Effector memory CD4-positive, alpha-beta T cell (primary cell): Measurements from ENCODE around the gene ZNF219.
A peak's percentile ranks its signal among the peaks of the same experiment; 100 is the strongest.

ENCODE experiments used
- DNase-seq, 3 donors: peaks; one replicate each; pipeline ENCODE4 v3.0.0-alpha.2; 2020
- H3K27ac ChIP-seq: 2 replicates; pipeline ENCODE4 v1.7.0; 2013; ENCODE audit warnings: mild to moderate bottlenecking, low read length, moderate library complexity; ENCODE audit not compliant: insufficient read depth, poor library complexity, severe bottlenecking
- H3K27me3 ChIP-seq: replicated peaks from 2 replicates; pipeline ENCODE4 v1.7.0; 2013; ENCODE audit warnings: mild to moderate bottlenecking, low read length; ENCODE audit not compliant: insufficient read depth, control insufficient read depth, poor library complexity, severe bottlenecking
- H3K36me3 ChIP-seq: 2 replicates; pipeline ENCODE4 v1.7.0; 2013; ENCODE audit warnings: mild to moderate bottlenecking, low read length, moderate library complexity; ENCODE audit not compliant: control insufficient read depth, insufficient read depth
- H3K4me1 ChIP-seq: 2 replicates; pipeline ENCODE4 v1.7.0; 2013; ENCODE audit warnings: low read length, mild to moderate bottlenecking; ENCODE audit not compliant: control insufficient read depth, insufficient read depth, poor library complexity, severe bottlenecking
- H3K4me3 ChIP-seq: 2 replicates; pipeline ENCODE4 v1.7.0; 2013; ENCODE audit warnings: low read length, low read depth, mild to moderate bottlenecking; ENCODE audit not compliant: insufficient read depth, poor library complexity, severe bottlenecking
- H3K9me3 ChIP-seq: 2 replicates; pipeline ENCODE4 v1.7.0; 2013; ENCODE audit warnings: mild to moderate bottlenecking, low read length, moderate library complexity; ENCODE audit not compliant: control insufficient read depth

Gene ZNF219

DNA sequence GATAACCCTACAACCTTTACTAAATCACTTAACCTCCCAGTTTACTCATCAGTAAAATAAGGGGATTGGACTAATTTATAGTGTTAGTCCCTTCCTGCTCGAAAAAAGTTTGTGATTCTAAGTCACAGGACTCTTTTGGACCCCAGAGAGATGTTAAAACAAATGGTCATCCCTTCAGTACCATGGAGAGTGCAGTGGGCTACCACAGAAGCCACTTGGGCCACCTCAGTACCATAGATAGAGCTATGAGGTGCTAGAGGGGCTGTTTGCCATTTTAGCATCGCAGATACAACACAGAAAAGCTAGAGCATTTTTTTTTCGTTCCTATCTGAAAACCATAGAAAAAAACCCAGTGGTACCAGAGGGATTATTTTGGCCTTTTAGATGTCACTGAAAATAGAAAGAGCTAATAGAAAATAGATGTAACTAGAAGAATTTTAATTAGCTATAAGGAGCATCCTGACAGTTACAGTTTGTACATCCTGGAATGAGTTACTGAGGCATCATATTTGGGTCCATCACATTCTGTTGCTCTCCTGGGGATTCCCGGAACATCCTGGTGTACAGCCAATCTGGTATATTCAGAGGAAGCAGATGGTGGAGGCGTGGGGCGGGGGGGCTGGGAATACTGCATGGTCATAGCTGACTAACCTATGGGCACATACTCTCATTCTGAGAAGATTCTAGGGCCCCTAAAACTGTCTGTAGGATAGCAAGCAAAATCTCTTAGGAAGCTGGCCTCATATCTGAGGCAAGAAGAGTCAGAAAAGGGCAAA lies 2.8 kb downstream of the ZNF219 start:
- H3K4me3 ChIP-seq: no peak overlapping the region
- peaks cover 15% of the 10 kb centered on the region for H3K4me1 ChIP-seq
- H3K9me3 ChIP-seq: no peaks in the 10 kb centered on the region
- no peak overlapping the region for H3K27ac ChIP-seq
- H3K36me3 ChIP-seq: no peaks in the 10 kb centered on the region
- DNase-seq: no peak
- H3K27me3 ChIP-seq: no peaks in the 10 kb centered on the region

DNA sequence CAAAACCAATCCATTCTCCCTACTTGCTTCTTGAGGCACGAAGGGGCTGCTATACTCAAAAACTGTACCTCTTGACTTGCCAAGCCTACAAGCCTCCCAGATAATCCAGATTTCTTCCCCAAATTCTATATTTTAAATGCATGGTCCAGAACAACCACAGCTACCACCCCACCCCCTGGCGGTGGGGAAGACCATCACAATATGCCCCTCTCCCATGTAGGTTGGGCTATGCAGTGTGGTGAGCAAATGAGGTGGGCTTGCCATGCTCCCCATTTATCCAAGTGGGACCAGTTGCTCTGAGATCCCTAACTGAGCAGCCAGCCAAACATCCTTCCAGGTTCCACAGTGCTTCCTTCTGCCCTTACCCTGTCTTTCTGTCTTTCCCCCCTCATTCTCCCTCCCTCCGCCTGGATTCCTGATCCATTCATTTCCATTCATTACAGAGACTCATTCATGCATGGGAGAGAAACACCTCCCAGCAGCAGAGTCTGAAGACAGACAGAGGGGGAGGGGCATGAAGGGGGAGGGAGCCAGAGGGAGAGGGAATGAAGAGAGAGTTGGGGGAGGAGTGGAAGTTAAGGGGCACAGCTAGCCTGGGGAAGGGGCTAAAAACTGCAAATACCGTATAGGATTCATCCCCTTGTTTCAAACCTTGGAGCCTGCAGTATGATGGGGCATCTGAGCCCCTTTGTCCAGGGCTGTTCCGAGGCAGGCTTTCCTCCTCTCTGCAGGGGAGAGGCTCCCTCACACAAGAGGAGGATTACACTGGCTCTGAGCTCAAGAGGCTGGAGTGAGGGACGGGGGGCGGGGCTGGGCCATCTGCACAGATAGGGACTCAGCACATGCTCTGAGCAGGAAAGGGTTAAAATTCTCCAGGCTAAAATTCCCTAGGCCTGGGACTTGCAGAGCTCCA lies 4.4 kb downstream of the ZNF219 start:
- DNase-seq: no peak

DNA sequence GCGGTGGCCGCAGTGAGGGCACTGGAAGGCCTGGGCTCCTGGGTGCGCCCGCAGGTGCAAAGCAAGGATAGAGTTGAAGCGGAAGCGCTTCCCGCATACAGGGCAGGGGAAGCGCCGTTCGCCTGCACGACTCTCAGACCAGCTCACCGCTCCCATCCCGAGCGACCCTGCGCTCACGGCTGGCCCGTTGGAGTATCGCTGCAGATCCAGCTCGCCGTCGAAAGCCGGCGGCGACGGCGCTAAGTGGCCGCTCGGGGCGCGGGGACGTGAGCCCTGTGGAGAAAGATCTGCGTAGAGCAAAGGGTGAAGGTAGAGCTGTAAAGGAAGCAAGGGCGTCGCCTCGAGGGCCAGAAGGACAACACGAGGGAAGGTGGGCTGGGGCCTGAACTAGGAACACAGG lies 5.4 kb downstream of the ZNF219 start:
- no peaks in the 10 kb centered on the region for H3K9me3 ChIP-seq
- H3K27ac ChIP-seq: no peak overlapping the region
- H3K36me3 ChIP-seq: no peaks in the 10 kb centered on the region
- no peak overlapping the region for H3K4me3 ChIP-seq
- DNase-seq: no peak
- H3K4me1 ChIP-seq: peaks cover 10% of the 10 kb centered on the region
- H3K27me3 ChIP-seq: no peaks in the 10 kb centered on the region

More for the DNA sequence above, 4.4 kb downstream of the ZNF219 start:
- Histone ChIP-seq H3K36me3 (no peaks in the 10 kb centered on the region), H3K27me3 (no peaks in the 10 kb centered on the region), H3K4me1 (peaks cover 12% of the 10 kb centered on the region), H3K9me3 (no peaks in the 10 kb centered on the region), H3K27ac (no peak overlapping the region), H3K4me3 (no peak overlapping the region)

DNA sequence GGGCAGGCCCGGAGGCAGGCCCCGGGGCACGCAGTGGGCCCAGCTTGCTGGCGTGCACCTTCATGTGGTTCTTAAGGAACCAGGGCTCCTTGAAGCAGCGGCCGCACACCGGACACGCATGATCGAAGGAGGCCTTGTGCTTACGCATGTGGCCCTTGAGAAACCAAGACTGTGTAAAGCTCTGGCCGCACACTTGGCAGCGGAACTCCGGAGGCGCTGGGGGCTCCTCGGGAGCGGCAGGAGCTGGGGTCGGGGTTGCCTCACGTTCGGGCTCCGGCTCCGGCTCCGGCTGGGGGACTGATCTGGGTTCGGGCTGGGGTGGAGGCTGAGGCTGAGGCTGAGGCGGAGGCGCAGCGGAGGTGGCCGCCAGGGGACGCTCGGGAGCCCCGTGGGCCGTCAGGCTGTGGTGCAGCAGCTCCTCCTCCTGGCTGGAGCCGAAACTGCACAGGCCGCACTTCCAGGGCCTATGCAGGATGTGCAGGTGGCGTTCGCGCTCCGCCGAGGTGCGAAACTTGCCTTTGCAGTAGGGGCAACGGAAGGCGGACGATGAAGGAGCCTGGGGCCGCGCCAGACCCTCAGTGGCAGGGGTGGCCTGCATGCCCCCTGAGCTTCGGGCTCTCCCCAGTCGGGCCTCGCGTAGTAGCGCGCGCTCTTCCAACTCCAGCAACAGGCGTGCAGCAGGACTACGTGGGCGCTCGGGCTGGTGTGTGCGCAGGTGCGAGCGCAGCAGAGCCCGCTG lies 6.0 kb downstream of the ZNF219 start:
- no peaks in the 10 kb centered on the region for H3K27me3 ChIP-seq
- DNase-seq: peak; percentile 75 to 84 (median 83)
- H3K4me1 ChIP-seq: peaks cover 11% of the 10 kb centered on the region
- H3K36me3 ChIP-seq: no peaks in the 10 kb centered on the region
- no peak overlapping the region for H3K4me3 ChIP-seq
- H3K9me3 ChIP-seq: no peaks in the 10 kb centered on the region
- H3K27ac ChIP-seq: no peak overlapping the region

DNA sequence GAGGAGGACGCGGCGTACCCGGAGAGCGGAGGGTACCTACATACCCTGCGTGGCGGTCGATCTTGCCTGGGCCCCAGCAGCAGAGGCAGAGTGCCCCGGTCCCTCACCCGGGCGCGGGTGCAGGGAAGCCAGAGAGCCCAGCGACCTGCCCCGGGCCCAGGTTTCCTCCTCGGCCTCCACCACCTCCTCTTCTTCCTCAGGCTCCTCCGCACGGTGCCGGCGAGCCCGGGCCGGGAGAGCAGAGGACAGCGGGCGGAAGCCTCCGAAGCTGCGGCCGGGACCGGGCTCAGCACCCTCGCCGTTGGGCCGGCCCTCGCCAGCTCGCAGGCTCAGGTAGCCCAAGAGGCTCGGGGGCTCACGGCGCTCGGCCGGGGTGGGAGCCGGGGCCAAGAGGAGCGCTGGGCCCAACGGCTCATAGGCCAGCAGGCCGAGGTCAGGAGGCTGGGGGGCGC lies 6.6 kb downstream of the ZNF219 start:
- Histone ChIP-seq H3K36me3 (no peaks in the 10 kb centered on the region), H3K4me3 (no peak overlapping the region), H3K4me1 (peaks cover 11% of the 10 kb centered on the region), H3K27me3 (no peaks in the 10 kb centered on the region), H3K27ac (peak overlapping the region; percentile 22), H3K9me3 (no peaks in the 10 kb centered on the region)
- no peak for DNase-seq

DNA sequence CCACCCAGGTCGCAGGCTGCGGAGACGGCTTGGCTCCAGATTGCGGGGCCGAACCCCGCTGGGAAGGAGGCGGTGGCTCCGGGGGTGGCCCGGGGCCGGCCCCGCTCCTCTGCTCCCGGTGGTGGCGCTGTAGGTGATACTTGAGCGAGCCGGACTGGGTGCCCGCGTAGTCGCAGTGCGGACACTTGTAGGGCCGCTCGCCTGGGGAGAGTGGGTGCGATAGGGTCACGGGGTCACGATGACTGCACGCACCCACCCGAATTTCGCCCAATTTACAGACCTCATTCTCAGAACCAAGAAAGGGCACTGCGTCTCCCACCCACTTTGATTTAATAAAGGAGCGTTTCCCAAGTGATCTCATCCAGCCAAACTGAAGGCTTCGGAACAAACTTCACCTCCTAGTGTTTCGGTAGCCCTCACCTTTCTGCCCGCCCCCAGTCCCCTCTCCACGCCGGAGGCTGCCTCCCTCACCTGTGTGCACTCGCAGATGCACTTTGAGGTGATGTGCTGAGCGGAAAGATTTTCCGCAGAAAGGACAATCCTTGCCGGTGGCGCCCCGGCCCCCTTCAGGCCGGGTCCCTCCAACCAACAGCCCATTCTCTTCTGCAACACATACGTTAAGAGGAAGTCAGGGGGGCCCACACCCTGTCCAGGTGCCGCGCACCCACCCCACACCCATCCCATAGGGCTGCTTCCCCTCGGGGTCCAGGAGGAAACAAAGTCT lies 7.4 kb downstream of the ZNF219 start:
- no peaks in the 10 kb centered on the region for H3K36me3 ChIP-seq

DNA sequence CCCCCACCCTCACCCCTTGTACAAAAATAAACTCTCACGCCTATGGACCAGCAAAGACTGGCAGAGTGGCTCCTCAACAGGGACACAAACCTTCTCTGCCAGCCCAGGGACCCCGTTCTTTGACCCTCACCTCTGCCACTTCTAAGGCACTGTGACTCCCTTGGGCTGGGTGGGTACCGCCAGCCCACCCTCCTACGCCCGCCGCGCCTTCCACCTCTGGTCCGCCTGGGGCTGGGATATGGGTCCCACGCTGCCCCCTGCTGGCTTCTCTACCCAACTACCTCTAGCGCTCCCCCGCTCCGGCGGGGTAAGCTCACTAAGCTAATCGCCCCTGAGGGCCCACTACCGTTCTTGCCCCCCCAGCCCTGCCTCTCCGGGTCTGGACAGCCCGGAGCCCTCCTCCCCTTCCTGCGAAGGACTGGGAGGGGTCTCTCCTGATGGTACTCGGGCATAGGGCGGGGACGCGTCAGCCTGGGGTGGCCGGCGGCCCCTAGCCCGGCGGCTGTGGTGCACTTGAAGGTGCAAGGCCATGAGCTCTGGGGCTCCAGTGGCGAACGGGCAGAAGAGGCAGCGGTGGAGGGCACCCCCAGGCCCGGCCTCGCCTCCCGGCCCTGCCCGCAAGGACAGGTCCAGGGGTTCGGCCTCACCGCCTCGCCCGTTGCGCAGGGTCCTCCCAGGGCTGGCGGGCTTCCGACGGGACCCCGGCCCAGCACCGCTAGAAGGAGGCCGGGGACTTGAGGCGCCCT lies 8.1 kb downstream of the ZNF219 start:
- Histone ChIP-seq H3K9me3 (no peaks in the 10 kb centered on the region), H3K4me1 (peaks cover 12% of the 10 kb centered on the region), H3K36me3 (no peaks in the 10 kb centered on the region), H3K27ac (peak overlapping the region; percentile 1), H3K27me3 (no peaks in the 10 kb centered on the region), H3K4me3 (no peak overlapping the region)
- DNase-seq: no peak

More for the DNA sequence above, 7.4 kb downstream of the ZNF219 start:
- Histone ChIP-seq H3K4me1 (peaks cover 12% of the 10 kb centered on the region), H3K27me3 (no peaks in the 10 kb centered on the region), H3K27ac (peak overlapping the region; percentile 22), H3K4me3 (no peak overlapping the region), H3K9me3 (no peaks in the 10 kb centered on the region)
- DNase-seq: no peak

DNA sequence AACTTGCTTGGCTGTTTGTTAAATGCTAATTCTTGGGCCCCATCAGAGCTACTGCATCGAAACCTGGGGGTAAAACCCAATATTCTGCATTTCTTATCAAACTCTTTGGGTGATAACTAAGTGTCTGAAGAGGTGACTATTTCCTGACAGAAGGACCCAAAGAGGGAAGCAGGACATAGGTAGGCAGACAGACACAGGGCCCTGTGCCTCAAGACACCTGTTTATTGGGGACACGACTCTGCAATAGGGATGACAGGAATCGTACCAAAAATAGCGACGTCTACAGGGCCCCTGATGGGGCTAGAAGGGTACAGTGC lies 8.6 kb downstream of the ZNF219 start:
- Histone ChIP-seq H3K27ac (peak overlapping the region; percentile 1), H3K36me3 (no peaks in the 10 kb centered on the region), H3K4me3 (no peak overlapping the region), H3K27me3 (no peaks in the 10 kb centered on the region), H3K4me1 (peaks cover 12% of the 10 kb centered on the region), H3K9me3 (no peaks in the 10 kb centered on the region)
- no peak for DNase-seq

DNA sequence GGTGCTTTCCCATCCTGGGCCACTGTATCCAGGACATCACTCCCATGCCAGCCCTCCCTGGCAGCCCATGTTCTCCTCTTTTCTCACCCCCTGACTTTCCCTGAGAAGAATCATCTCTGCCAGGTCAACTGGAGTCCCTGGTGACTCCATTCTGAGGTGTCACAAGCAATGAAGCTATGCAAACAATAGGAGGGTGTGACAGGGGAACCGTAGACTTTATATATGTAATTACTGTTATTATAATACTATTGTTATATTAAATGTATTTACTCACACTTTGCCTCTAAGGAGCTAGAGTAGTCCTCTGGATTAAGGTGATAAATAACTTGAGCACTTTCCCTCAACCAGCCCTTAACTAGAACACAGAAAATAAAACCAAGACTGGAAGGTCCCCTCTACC lies 9.2 kb downstream of the ZNF219 start:
- peaks cover 12% of the 10 kb centered on the region for H3K4me1 ChIP-seq
- no peaks in the 10 kb centered on the region for H3K9me3 ChIP-seq
- peak overlapping the region; percentile 89 for H3K27ac ChIP-seq
- no peaks in the 10 kb centered on the region for H3K36me3 ChIP-seq
- H3K4me3 ChIP-seq: no peak overlapping the region
- no peak for DNase-seq
- no peaks in the 10 kb centered on the region for H3K27me3 ChIP-seq
